ENCODE measurements around the gene DEAF1. TPM values are rescaled to one million over a fixed set of nuclear protein-coding genes. Genes with fewer than 3 reads are reported as not detected.
A peak's percentile ranks its signal among the peaks of the same experiment; 100 is the strongest.

DEAF1 gene, protein sequence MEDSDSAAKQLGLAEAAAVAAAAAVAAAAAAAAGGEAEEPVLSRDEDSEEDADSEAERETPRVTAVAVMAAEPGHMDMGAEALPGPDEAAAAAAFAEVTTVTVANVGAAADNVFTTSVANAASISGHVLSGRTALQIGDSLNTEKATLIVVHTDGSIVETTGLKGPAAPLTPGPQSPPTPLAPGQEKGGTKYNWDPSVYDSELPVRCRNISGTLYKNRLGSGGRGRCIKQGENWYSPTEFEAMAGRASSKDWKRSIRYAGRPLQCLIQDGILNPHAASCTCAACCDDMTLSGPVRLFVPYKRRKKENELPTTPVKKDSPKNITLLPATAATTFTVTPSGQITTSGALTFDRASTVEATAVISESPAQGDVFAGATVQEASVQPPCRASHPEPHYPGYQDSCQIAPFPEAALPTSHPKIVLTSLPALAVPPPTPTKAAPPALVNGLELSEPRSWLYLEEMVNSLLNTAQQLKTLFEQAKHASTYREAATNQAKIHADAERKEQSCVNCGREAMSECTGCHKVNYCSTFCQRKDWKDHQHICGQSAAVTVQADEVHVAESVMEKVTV
- total RNA-seq (2016; rRNA removed; fragmentation: Illumina TruSeq; extraction: Trizol) (18.2 and 29.6 TPM in 2 replicates), polyA plus RNA-seq (2011; rRNA removed) (22.3 and 31.6 TPM in 2 replicates), polyA minus RNA-seq (2011; rRNA and poly(A)+ RNA removed; ENCODE audit: low replicate concordance) (25.5 and 31.1 TPM in 2 replicates), Bru-seq, nascent RNA (percentile 61 among the genes with signal in this experiment), BruChase-seq, experiment 1, labeled RNA remaining after a 6-hour chase (percentile 75 among the genes with signal in this experiment), BruChase-seq, experiment 2, labeled RNA remaining after a 2-hour chase (percentile 72 among the genes with signal in this experiment)
- 52.0 and 58.7 TPM in 2 replicates for total RNA-seq (2016; cell fraction: cytosol; rRNA removed; fragmentation: Illumina TruSeq; extraction: Trizol; ENCODE audit: low read depth)
- 20.8 and 32.8 TPM in 2 replicates for total RNA-seq (2016; cell fraction: insoluble cytoplasmic fraction; rRNA removed; fragmentation: Illumina TruSeq; extraction: Trizol)
- total RNA-seq (2016; cell fraction: membrane; rRNA removed; fragmentation: Illumina TruSeq; extraction: Trizol), result 63.0 and 70.8 TPM in 2 replicates
- 23.5 and 24.2 TPM in 2 replicates for total RNA-seq (2016; cell fraction: nucleus; rRNA removed; fragmentation: Illumina TruSeq; extraction: Trizol)
- 18.7 and 21.9 TPM in 2 replicates for polyA plus RNA-seq (2011; cell fraction: cytosol; rRNA removed)
- 48.8 and 50.2 TPM in 2 replicates for polyA plus RNA-seq (2011; cell fraction: nucleus; rRNA removed)
- polyA plus RNA-seq (2012), result 24.8 and 28.9 TPM in 2 replicates
- 54.2 and 64.1 TPM in 2 replicates for polyA plus RNA-seq (2016; cell fraction: cytosol; fragmentation: Illumina TruSeq; extraction: Trizol; ENCODE audit: low read depth)
- 20.0 and 24.6 TPM in 2 replicates for polyA plus RNA-seq (2016; cell fraction: insoluble cytoplasmic fraction; fragmentation: Illumina TruSeq; extraction: Trizol; ENCODE audit: low read depth)
- 53.8 and 73.1 TPM in 2 replicates for polyA plus RNA-seq (2016; cell fraction: membrane; fragmentation: Illumina TruSeq; extraction: Trizol; ENCODE audit: low read depth)
- 41.0 and 44.0 TPM in 2 replicates for polyA plus RNA-seq (2016; cell fraction: nucleus; fragmentation: Illumina TruSeq; extraction: Trizol; ENCODE audit: insufficient read depth, low read depth)
- polyA minus RNA-seq (2011; cell fraction: cytosol; rRNA and poly(A)+ RNA removed), result 12.7 and 21.4 TPM in 2 replicates
- polyA minus RNA-seq (2011; cell fraction: nucleus; rRNA and poly(A)+ RNA removed), result 27.7 and 32.9 TPM in 2 replicates
- long read RNA-seq, experiment 1, partial matches to known transcripts, result 3 of 10 reads
- long read RNA-seq, experiment 1, other reads (novel, unspliced or antisense), result 5 of 10 reads
- long read RNA-seq, experiment 2, partial matches to known transcripts, result 19 of 102 reads
- long read RNA-seq, experiment 2, other reads (novel, unspliced or antisense), result 79 of 102 reads

DNA sequence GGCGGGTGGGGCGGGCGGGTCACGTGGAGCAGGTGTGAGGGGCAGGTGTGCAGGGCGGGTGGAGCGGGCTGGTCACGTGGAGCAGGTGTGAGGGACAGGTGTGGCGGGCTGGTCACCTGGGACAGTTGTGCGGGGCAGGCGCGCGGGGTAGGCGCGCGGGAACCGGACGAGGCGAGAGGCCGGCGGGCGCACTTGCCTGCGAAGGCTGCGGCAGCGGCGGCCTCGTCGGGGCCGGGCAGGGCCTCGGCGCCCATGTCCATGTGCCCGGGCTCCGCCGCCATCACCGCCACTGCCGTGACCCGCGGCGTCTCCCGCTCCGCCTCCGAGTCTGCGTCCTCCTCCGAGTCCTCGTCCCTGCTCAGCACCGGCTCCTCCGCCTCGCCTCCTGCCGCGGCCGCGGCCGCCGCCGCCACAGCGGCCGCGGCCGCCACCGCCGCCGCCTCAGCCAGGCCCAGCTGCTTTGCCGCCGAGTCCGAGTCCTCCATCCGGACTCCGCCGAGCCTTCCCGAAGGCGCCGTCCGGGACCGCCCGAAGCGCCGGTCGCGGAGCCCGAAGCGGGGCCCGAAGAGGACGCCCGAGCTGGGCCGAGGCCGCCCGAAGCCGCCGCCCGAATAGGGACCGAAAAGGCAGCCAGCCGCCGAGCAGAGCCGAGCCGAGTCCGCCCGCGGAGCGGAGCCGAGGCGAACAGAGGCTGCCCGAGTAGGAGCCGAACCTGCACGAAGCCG lies at the start of gene DEAF1:
Gene DEAF1, minus strand, starts transcription at position 660 of the 725 bp plus-strand sequence. Its CDS starts 175 bp downstream, at position 485.
- ChIA-PET POLR2A (interaction anchor here (1.4 to 6.1 kb wide), 10 partner anchors 12 to 135 kb away, joined by 5 to 191 read pairs (median 10); partner anchors contain the start of genes EPS8L2 and PNPLA2), CTCF (ENCODE audit: low intra/inter-chr PET ratio, low total read pairs) (interaction anchor here (4.8 kb wide), 1 partner anchor 33 kb away, joined by 20 read pairs; no protein-coding TSS in a partner anchor)
- no TSS peak for BruUV-seq (replicated peaks)
- H3K79me2 ChIP-seq (ENCODE audit: insufficient read depth, low read length), result peaks cover 48% of the 10 kb centered on the region
- in situ Hi-C loops (cut with HindIII; ENCODE audit: extremely low pct_ligation_motif_present, low pct_unique_long_range_greater_than_20kb), result no loop called here
- no peaks in the 10 kb centered on the region; a peak in 1 of 5 replicates for H3K27me3 ChIP-seq (ENCODE audit: control insufficient read depth in 1 of 2, insufficient read depth in 2 of 2, low read length in 2 of 2)
- ATAC-seq, result peak; percentile 87
- H2AFZ ChIP-seq (ENCODE audit: low read length), result peak within 1 kb of the TSS; percentile 38
- peak within 1 kb of the TSS; percentile 86 to 87 (median 87) for H3K4me3 ChIP-seq (replicated peaks in 1 of 3; ENCODE audit: insufficient read depth in 1 of 3, low read depth in 2 of 3, low read length in 3 of 3)
- peaks cover 59% of the 10 kb centered on the region for H3K4me1 ChIP-seq (ENCODE audit: insufficient read depth, low read length)
- 19% methylated on average over 8 of the region's 103 CpGs for WGBS (ENCODE audit: low lambda C conversion rate)
- H3K9me3 ChIP-seq (ENCODE audit: low read length), result no peaks in the 10 kb centered on the region
- intact Hi-C loops (cut with micrococcal nuclease; ENCODE audit: unreplicated experiment), result no loop called here
- no peak for FAIRE-seq
- DNase-seq (ENCODE audit: low spot score), result peak; percentile 90
- H3K9ac ChIP-seq (ENCODE audit: insufficient read depth, low read depth, low read length), result peak within 1 kb of the TSS; percentile 99
- peaks cover 8 to 15% of the 10 kb centered on the region in 2 experiments; a peak in 4 of 5 replicates for H3K36me3 ChIP-seq (replicated peaks in 1 of 2; ENCODE audit: control insufficient read depth in 1 of 2, insufficient read depth in 2 of 2, low read length in 2 of 2)
- peak within 1 kb of the TSS; percentile 64 for H3K4me2 ChIP-seq (ENCODE audit: low read depth, low read length)
- no peaks in the 10 kb centered on the region; the same call in 1 of the 2 replicates for H4K20me1 ChIP-seq (ENCODE audit: insufficient read depth, low read length)
- peak within 1 kb of the TSS; percentile 99 for H3K27ac ChIP-seq (ENCODE audit: extremely low read length, insufficient read depth, low read length)
- TF ChIP-seq SRSF9 (IDR thresholded peaks at IDR 0.05; ENCODE audit: borderline replicate concordance, insufficient read depth, low read depth, low read length, poor library complexity, severe bottlenecking) (no peak), ZNF550 (CRISPR knock-in tag; IDR thresholded peaks at IDR 0.05; ENCODE audit: borderline replicate concordance) (no peak), ZSCAN22 (CRISPR knock-in tag; IDR thresholded peaks at IDR 0.05) (0 out of 2 replicates have a peak, but pooled peaks have one; percentile 22), EED (CRISPR knock-in tag; IDR thresholded peaks at IDR 0.05) (0 out of 2 replicates have a peak, but pooled peaks have one; percentile 68), TERF1 (CRISPR knock-in tag; IDR thresholded peaks at IDR 0.05) (no peak), ETV5 (CRISPR knock-in tag; IDR thresholded peaks at IDR 0.05; ENCODE audit: borderline replicate concordance) (no peak), KDM2A (CRISPR knock-in tag; IDR thresholded peaks at IDR 0.05; ENCODE audit: borderline replicate concordance, low read depth) (no peak), BRD4 (CRISPR knock-in tag; IDR thresholded peaks at IDR 0.05) (no peak), ARID2 (CRISPR knock-in tag; IDR thresholded peaks at IDR 0.05; ENCODE audit: borderline replicate concordance) (no peak), ZFP90 (CRISPR knock-in tag; IDR thresholded peaks at IDR 0.05; ENCODE audit: borderline replicate concordance) (no peak; the same call in 1 of the 2 replicates), SCMH1 (CRISPR knock-in tag; IDR thresholded peaks at IDR 0.05; ENCODE audit: borderline replicate concordance) (no peak)
- TF ChIP-seq, protein P1, sequence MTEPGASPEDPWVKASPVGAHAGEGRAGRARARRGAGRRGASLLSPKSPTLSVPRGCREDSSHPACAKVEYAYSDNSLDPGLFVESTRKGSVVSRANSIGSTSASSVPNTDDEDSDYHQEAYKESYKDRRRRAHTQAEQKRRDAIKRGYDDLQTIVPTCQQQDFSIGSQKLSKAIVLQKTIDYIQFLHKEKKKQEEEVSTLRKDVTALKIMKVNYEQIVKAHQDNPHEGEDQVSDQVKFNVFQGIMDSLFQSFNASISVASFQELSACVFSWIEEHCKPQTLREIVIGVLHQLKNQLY (CRISPR knock-in tag; IDR thresholded peaks at IDR 0.05), result no peak
